PC-3 (cell line): ENCODE measurements around the gene DUSP8. TPM values are rescaled to one million over a fixed set of nuclear protein-coding genes. Genes with fewer than 3 reads are reported as not detected.

Source experiments
- ATAC-seq: fragments of 200-7000 bp; cut with Tn5 transposase; 2 replicates; pipeline ENCODE4 v1.9.1; 2020; ENCODE audit warnings: mild to moderate bottlenecking, moderate library complexity
- BruUV-seq: library from RNA; stranded (reverse); fragments of 400-500 nt; replicated peaks from 2 replicates; lab custom pipeline; 2021; lab: Mats Ljungman, UMichigan
- CTCF ChIA-PET: fragments of 300-600 bp; sonication (Branson Sonifier 250); formaldehyde crosslinking; loops from one replicate; lab custom pipeline; 2022; ENCODE audit warnings: antibody characterized with exemption; lab: Charles Lee
- POLR2A ChIA-PET: fragments of 300-600 bp; sonication (Branson Sonifier 250); formaldehyde crosslinking; loops from one replicate; lab custom pipeline; 2022; ENCODE audit warnings: antibody characterized with exemption; ENCODE audit not compliant: unreplicated experiment; lab: Charles Lee
- DNase-seq: peaks from one replicate; pipeline ENCODE4 v3.0.0-alpha.2; 2015
- H2AFZ ChIP-seq: fragments of 300-600 bp; sonication (generic); 2 replicates; pipeline ENCODE4 v1.6.0; 2016; ENCODE audit warnings: antibody characterized with exemption, low read length
- H3F3A ChIP-seq: fragments of 300-600 bp; sonication (generic); one replicate; pipeline ENCODE4 v1.6.0; 2017; ENCODE audit warnings: antibody characterized with exemption, low read length, control low read depth, mild to moderate bottlenecking; ENCODE audit not compliant: unreplicated experiment
- H3K27ac ChIP-seq: fragments of 300-600 bp; sonication (generic); 2 replicates; pipeline ENCODE4 v1.5.1; 2016; ENCODE audit warnings: mild to moderate bottlenecking, low read length
- H3K27me3 ChIP-seq: fragments of 300-600 bp; sonication (generic); 2 replicates; pipeline ENCODE4 v1.6.1; 2016; ENCODE audit warnings: low read length, mixed read lengths
- H3K36me3 ChIP-seq: fragments of 300-600 bp; sonication (generic); 2 replicates; pipeline ENCODE4 v1.6.1; 2016; ENCODE audit warnings: low read depth, mixed run types, low read length, mixed read lengths
- H3K4me1 ChIP-seq: fragments of 300-600 bp; sonication (generic); 2 replicates; pipeline ENCODE4 v1.5.1; 2016; ENCODE audit warnings: low read length; ENCODE audit not compliant: insufficient read depth
- H3K4me2 ChIP-seq: fragments of 300-600 bp; sonication (generic); 2 replicates; pipeline ENCODE4 v1.6.0; 2016; ENCODE audit warnings: low read length
- H3K4me3 ChIP-seq: fragments of 300-600 bp; sonication (generic); 2 replicates; pipeline ENCODE4 v1.5.1; 2016; ENCODE audit warnings: mild to moderate bottlenecking, low read length, mixed read lengths
- H3K79me2 ChIP-seq: fragments of 300-600 bp; sonication (generic); 2 replicates; pipeline ENCODE4 v1.6.1; 2017; ENCODE audit warnings: low read length, mixed read lengths
- H3K9ac ChIP-seq: fragments of 300-600 bp; sonication (generic); 2 replicates; pipeline ENCODE4 v1.6.0; 2016; ENCODE audit warnings: mild to moderate bottlenecking, low read length
- H3K9me2 ChIP-seq: fragments of 300-600 bp; sonication (generic); replicated peaks from 2 replicates; pipeline ENCODE4 v1.6.1; 2016; ENCODE audit warnings: mixed run types, low read length, mixed read lengths
- H3K9me3 ChIP-seq: fragments of 300-600 bp; sonication (generic); 2 replicates; pipeline ENCODE4 v1.6.1; 2016; ENCODE audit warnings: low read length, mixed read lengths
- H4K20me1 ChIP-seq: fragments of 300-600 bp; sonication (generic); 2 replicates; pipeline ENCODE4 v1.6.1; 2016; ENCODE audit warnings: low read length, mixed read lengths
- CTCF ChIP-seq: fragments of 300-600 bp; sonication (generic); conservative IDR thresholded peaks from 2 replicates; pipeline ENCODE4 v1.5.1; 2017; ENCODE audit warnings: antibody characterized with exemption, low read depth, mild to moderate bottlenecking, low read length
- EZH2 ChIP-seq: fragments of 300-600 bp; sonication (generic); IDR thresholded peaks from one replicate; pipeline ENCODE4 v1.6.1; 2017; ENCODE audit warnings: antibody characterized with exemption, mild to moderate bottlenecking, low read length; ENCODE audit not compliant: unreplicated experiment
- EZH2phosphoT487 ChIP-seq: fragments of 300-600 bp; sonication (generic); IDR thresholded peaks from 2 replicates; pipeline ENCODE4 v1.6.1; 2018; ENCODE audit warnings: mild to moderate bottlenecking, antibody characterized with exemption, low read length, borderline replicate concordance
- intact Hi-C: fragments of 100-400 bp; cut with micrococcal nuclease; formaldehyde crosslinking; loops from 2 replicates; pipeline ENCODE4 v1.9.0; 2023
- total RNA-seq: library from RNA; depleted of rRNA; stranded (reverse); fragments of >200 nt; gene quantifications from 2 replicates; pipeline ENCODE4 v1.2.3, GENCODE V29; 2014

The DUSP8 gene
- total RNA-seq, 1 experiment from 2014 or later = 2.6 TPM

DNA sequence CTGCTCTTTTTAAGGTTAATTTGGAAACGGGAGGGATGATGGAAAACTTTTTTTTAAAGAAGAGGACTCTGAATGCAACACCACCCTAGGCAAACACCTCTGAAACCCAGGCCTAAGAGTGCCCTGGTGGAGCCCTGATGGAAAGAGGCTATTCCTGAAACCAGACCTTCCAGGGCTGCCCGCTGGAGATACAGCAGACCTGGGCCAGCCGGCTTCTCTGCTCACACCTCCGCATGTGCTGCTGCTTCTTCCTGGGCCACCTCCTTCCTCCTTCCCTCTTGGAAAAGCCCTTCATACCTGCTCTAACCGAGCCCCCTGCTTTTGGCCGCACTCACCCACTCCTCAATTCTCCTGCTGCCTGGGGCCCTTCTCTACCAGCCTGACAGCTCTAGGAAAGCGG, 37.9 kb downstream of the DUSP8 start:
- no peaks in the 10 kb centered on the region for H4K20me1 ChIP-seq
- no peaks in the 10 kb centered on the region; the same call in 1 of the 2 replicates for H3K36me3 ChIP-seq
- no peaks in the 10 kb centered on the region for H3K4me1 ChIP-seq
- peaks cover 78% of the 10 kb centered on the region for H3K79me2 ChIP-seq
- H3K9me2 ChIP-seq = no peaks in the 10 kb centered on the region
- H3K4me3 ChIP-seq = no peak overlapping the region
- H3F3A ChIP-seq = no peaks in the 10 kb centered on the region
- TF ChIP-seq EZH2 (no peak), CTCF (no peak), EZH2phosphoT487 (no peak)
- H3K27ac ChIP-seq = no peak overlapping the region
- POLR2A ChIA-PET = no interaction called here
- H3K9me3 ChIP-seq = no peaks in the 10 kb centered on the region
- H3K4me2 ChIP-seq = no peak overlapping the region
- no peaks in the 10 kb centered on the region for H3K27me3 ChIP-seq
- CTCF ChIA-PET = no interaction called here
- no peak for ATAC-seq
- H2AFZ ChIP-seq = no peak overlapping the region
- H3K9ac ChIP-seq = no peak overlapping the region
- intact Hi-C loops = no loop called here
- BruUV-seq = no TSS peak
- DNase-seq = no peak

- H4K20me1 ChIP-seq = no peaks in the 10 kb centered on the region
- no peak overlapping the region for H2AFZ ChIP-seq
- no peak overlapping the region for H3K27ac ChIP-seq
- ChIA-PET POLR2A (no interaction called here), CTCF (no interaction called here)
- H3K4me1 ChIP-seq = no peaks in the 10 kb centered on the region
- no peak for ATAC-seq
- BruUV-seq = no TSS peak
- no peaks in the 10 kb centered on the region; the same call in 1 of the 2 replicates for H3K36me3 ChIP-seq
- H3K9me2 ChIP-seq = no peaks in the 10 kb centered on the region
- DNase-seq = no peak
- H3K79me2 ChIP-seq = peaks cover 87% of the 10 kb centered on the region
- no peaks in the 10 kb centered on the region for H3K27me3 ChIP-seq
- intact Hi-C loops = no loop called here
- H3K9ac ChIP-seq = no peak overlapping the region
- H3K9me3 ChIP-seq = no peaks in the 10 kb centered on the region
- H3K4me2 ChIP-seq = no peak overlapping the region
- H3K4me3 ChIP-seq = no peak overlapping the region
- no peaks in the 10 kb centered on the region for H3F3A ChIP-seq
- TF ChIP-seq EZH2 (no peak), CTCF (no peak), EZH2phosphoT487 (no peak)
Observed at GRCh38 chr11:1533342-1533725, 38.7 kb downstream of the DUSP8 start.

DNA sequence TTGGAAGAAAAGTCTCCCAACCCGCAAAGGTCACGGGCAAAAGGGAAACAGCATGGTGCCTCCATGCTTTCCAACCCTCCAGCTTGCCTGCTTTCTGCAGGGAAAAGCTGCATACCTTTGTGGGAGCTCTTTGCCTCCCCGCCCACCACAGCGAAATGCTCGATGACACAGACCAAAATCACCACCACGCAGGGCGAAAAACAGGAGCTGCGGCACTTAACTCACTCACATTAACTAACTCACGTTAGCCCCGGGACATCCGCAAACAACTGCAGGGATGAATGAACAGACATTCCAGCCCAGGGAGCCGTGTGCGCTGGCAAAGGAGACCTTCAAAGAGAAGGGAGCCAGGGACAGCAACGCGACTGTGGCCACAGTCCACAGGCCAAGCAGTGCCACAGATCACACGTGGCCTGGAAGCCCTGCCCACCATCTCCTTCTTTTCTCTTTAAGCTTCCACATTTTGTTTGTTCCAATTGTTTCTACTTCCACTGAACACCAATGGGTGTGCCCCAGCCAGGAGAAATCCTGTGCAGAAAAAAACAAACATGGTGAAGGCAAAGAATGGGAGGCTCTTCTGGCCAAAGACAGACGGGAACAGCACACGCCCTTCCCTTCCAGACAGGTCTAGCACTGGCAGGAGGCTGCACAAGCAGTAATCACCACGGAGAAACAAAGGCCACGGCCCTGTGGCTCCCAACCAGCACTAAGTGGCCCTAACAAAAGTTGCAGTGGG, 39.3 kb downstream of the DUSP8 start:
- no peak for TF ChIP-seq CTCF
- TF ChIP-seq EZH2 = no peak
- no peak for TF ChIP-seq EZH2phosphoT487
- Histone ChIP-seq H4K20me1 (no peaks in the 10 kb centered on the region), H3K4me3 (no peak overlapping the region), H2AFZ (no peak overlapping the region), H3K79me2 (peaks cover 92% of the 10 kb centered on the region), H3F3A (no peaks in the 10 kb centered on the region), H3K4me1 (no peaks in the 10 kb centered on the region), H3K9me2 (no peaks in the 10 kb centered on the region), H3K9me3 (no peaks in the 10 kb centered on the region), H3K27ac (no peak overlapping the region), H3K27me3 (no peaks in the 10 kb centered on the region), H3K4me2 (no peak overlapping the region), H3K36me3 (no peaks in the 10 kb centered on the region; the same call in 1 of the 2 replicates), H3K9ac (no peak overlapping the region)
- ATAC-seq = no peak
- CTCF ChIA-PET = no interaction called here
- intact Hi-C loops = no loop called here
- no TSS peak for BruUV-seq
- POLR2A ChIA-PET = no interaction called here
- no peak for DNase-seq
